ENCODE measurements around the gene GIMD1. TPM values are rescaled to one million over a fixed set of nuclear protein-coding genes. Genes with fewer than 3 reads are reported as not detected.

GIMD1 gene
- total RNA-seq, 1 experiment from 2014 or later: not detected

GRCh38 chr4:106373026-106373425 lies 4.4 kb upstream of the GIMD1 start:
- Histone ChIP-seq H2AFZ (no peak overlapping the region), H4K20me1 (ENCODE audit: insufficient read depth) (no peaks in the 10 kb centered on the region), H3K9me2 (ENCODE audit: insufficient read depth) (no peaks in the 10 kb centered on the region), H3K4me1 (replicated peaks; ENCODE audit: insufficient read depth) (no peaks in the 10 kb centered on the region), H3F3A (ENCODE audit: insufficient read depth, low read depth) (no peaks in the 10 kb centered on the region), H3K27ac (no peak overlapping the region), H3K27me3 (ENCODE audit: insufficient read depth, low read depth) (no peaks in the 10 kb centered on the region), H3K79me2 (ENCODE audit: low read depth) (no peaks in the 10 kb centered on the region), H3K4me3 (no peak overlapping the region), H3K4me2 (no peak overlapping the region), H3K36me3 (ENCODE audit: low read depth) (no peaks in the 10 kb centered on the region), H3K9me3 (ENCODE audit: insufficient read depth, low read depth) (no peaks in the 10 kb centered on the region)
- intact Hi-C loops (cut with micrococcal nuclease; ENCODE audit: unreplicated experiment): no loop called here
- CTCF ChIA-PET: no interaction called here
- DNase-seq: no peak
- TF ChIP-seq EZH2 (IDR thresholded peaks at IDR 0.05; ENCODE audit: low read depth) (no peak), CTCF (conservative IDR thresholded peaks at IDR 0.05) (no peak)
- no TSS peak for BruUV-seq (replicated peaks)
- POLR2A ChIA-PET (ENCODE audit: unreplicated experiment): no interaction called here

- ChIA-PET CTCF (no interaction called here), POLR2A (ENCODE audit: unreplicated experiment) (no interaction called here)
- no peaks in the 10 kb centered on the region for H3K9me2 ChIP-seq (ENCODE audit: insufficient read depth)
- H3K4me2 ChIP-seq: no peak overlapping the region
- no peaks in the 10 kb centered on the region for H3K36me3 ChIP-seq (ENCODE audit: low read depth)
- no peak overlapping the region for H3K27ac ChIP-seq
- H3K4me3 ChIP-seq: no peak overlapping the region
- no peaks in the 10 kb centered on the region for H3K4me1 ChIP-seq (replicated peaks; ENCODE audit: insufficient read depth)
- no peak overlapping the region for H2AFZ ChIP-seq
- no peaks in the 10 kb centered on the region for H3K79me2 ChIP-seq (ENCODE audit: low read depth)
- H3K27me3 ChIP-seq (ENCODE audit: insufficient read depth, low read depth): no peaks in the 10 kb centered on the region
- H3F3A ChIP-seq (ENCODE audit: insufficient read depth, low read depth): no peaks in the 10 kb centered on the region
- H3K9me3 ChIP-seq (ENCODE audit: insufficient read depth, low read depth): no peaks in the 10 kb centered on the region
- TF ChIP-seq CTCF (conservative IDR thresholded peaks at IDR 0.05): no peak
- no TSS peak for BruUV-seq (replicated peaks)
- intact Hi-C loops (cut with micrococcal nuclease; ENCODE audit: unreplicated experiment): no loop called here
- DNase-seq: no peak
- H4K20me1 ChIP-seq (ENCODE audit: insufficient read depth): no peaks in the 10 kb centered on the region
Observed at GRCh38 chr4:106371161-106371560, 2.6 kb upstream of the GIMD1 start.

- H3K36me3 ChIP-seq (ENCODE audit: low read depth): no peaks in the 10 kb centered on the region
- TF ChIP-seq EZH2 (IDR thresholded peaks at IDR 0.05; ENCODE audit: low read depth) (no peak), CTCF (conservative IDR thresholded peaks at IDR 0.05) (no peak)
- no peak overlapping the region for H3K27ac ChIP-seq
- H3K4me2 ChIP-seq: no peak overlapping the region
- H4K20me1 ChIP-seq (ENCODE audit: insufficient read depth): no peaks in the 10 kb centered on the region
- ChIA-PET POLR2A (ENCODE audit: unreplicated experiment) (no interaction called here), CTCF (interaction anchor here (0.6 kb wide), 1 partner anchor 303 kb away, joined by 5 read pairs; no protein-coding TSS in a partner anchor)
- no peaks in the 10 kb centered on the region for H3K9me2 ChIP-seq (ENCODE audit: insufficient read depth)
- no peak for DNase-seq
- H3K79me2 ChIP-seq (ENCODE audit: low read depth): no peaks in the 10 kb centered on the region
- no peaks in the 10 kb centered on the region for H3K4me1 ChIP-seq (replicated peaks; ENCODE audit: insufficient read depth)
- no peaks in the 10 kb centered on the region for H3K27me3 ChIP-seq (ENCODE audit: insufficient read depth, low read depth)
- H2AFZ ChIP-seq: no peak overlapping the region
- H3K9me3 ChIP-seq (ENCODE audit: insufficient read depth, low read depth): no peaks in the 10 kb centered on the region
- no TSS peak for BruUV-seq (replicated peaks)
- no peak overlapping the region for H3K4me3 ChIP-seq
- intact Hi-C loops (cut with micrococcal nuclease; ENCODE audit: unreplicated experiment): no loop called here
- H3F3A ChIP-seq (ENCODE audit: insufficient read depth, low read depth): no peaks in the 10 kb centered on the region
Observed at GRCh38 chr4:106370214-106370613, 1.6 kb upstream of the GIMD1 start.
